ENCODE data around the gene FUS. TPM values are rescaled to one million over a fixed set of nuclear protein-coding genes. Genes with fewer than 3 reads are reported as not detected.
A peak's percentile ranks its signal among the peaks of the same experiment; 100 is the strongest.

FUS gene
- 100 to 1,000 TPM in 1 of 4 donors, 10 to 100 TPM in 3; 52.5 to 121 (median 58.9) TPM for total RNA-seq

DNA sequence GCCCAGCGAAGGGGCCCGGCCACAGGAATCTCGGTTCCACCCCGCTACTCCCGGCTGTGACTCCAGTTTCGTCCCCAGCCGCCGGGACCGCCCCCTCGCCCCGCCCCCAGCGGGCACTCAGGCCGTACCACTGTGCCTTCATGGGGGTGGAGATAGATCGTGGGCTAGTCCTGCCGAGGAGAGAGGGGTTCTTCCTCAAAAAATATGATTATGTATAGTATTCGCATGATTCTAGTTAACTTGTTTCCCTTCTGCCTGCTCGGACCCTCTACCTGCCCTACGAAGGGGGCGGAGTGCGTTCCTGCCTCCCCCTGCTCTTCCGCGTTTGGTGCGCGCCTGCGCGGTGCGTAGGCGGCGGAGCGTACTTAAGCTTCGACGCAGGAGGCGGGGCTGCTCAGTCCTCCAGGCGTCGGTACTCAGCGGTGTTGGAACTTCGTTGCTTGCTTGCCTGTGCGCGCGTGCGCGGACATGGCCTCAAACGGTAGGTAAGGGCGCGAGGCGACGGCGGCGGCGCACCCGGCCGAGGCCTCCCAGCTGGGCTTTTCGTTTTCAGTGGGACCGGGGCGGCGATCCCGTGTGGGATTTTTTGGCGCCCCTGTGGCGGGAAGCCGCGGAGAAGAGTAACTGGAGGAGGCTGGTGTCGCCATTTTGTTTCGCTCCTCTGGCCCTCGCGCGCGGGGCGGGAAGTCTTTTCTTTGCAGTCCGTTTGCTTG, at the start of gene FUS:
Gene FUS, plus strand, starts transcription at position 393 of the 713 bp plus-strand sequence. Its CDS starts 76 bp downstream, at position 469.
- TF ChIP-seq POLR2AphosphoS5 (IDR thresholded peaks at IDR 0.05) = peak; percentile 100
- TF ChIP-seq, protein P1, sequence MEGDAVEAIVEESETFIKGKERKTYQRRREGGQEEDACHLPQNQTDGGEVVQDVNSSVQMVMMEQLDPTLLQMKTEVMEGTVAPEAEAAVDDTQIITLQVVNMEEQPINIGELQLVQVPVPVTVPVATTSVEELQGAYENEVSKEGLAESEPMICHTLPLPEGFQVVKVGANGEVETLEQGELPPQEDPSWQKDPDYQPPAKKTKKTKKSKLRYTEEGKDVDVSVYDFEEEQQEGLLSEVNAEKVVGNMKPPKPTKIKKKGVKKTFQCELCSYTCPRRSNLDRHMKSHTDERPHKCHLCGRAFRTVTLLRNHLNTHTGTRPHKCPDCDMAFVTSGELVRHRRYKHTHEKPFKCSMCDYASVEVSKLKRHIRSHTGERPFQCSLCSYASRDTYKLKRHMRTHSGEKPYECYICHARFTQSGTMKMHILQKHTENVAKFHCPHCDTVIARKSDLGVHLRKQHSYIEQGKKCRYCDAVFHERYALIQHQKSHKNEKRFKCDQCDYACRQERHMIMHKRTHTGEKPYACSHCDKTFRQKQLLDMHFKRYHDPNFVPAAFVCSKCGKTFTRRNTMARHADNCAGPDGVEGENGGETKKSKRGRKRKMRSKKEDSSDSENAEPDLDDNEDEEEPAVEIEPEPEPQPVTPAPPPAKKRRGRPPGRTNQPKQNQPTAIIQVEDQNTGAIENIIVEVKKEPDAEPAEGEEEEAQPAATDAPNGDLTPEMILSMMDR (IDR thresholded peaks at IDR 0.05) = no peak
- no peak for TF ChIP-seq EP300 (IDR thresholded peaks at IDR 0.05)
- peak; percentile 99 to 100 for TF ChIP-seq POLR2A (IDR thresholded peaks at IDR 0.05)
- H3K36me3 ChIP-seq = peaks cover 26% of the 10 kb centered on the region
- H3K27ac ChIP-seq = peak within 1 kb of the TSS; percentile 99
- DNase-seq (ENCODE audit: low spot score in 2 of 2) = peak; percentile 95 to 97
- WGBS = 0% methylated on average over 33 of the region's 69 CpGs
- peaks cover 42% of the 10 kb centered on the region for H3K4me1 ChIP-seq
- H3K9me3 ChIP-seq = no peaks in the 10 kb centered on the region
- peak within 1 kb of the TSS; percentile 96 for H3K4me3 ChIP-seq
- no peaks in the 10 kb centered on the region for H3K27me3 ChIP-seq

DNA sequence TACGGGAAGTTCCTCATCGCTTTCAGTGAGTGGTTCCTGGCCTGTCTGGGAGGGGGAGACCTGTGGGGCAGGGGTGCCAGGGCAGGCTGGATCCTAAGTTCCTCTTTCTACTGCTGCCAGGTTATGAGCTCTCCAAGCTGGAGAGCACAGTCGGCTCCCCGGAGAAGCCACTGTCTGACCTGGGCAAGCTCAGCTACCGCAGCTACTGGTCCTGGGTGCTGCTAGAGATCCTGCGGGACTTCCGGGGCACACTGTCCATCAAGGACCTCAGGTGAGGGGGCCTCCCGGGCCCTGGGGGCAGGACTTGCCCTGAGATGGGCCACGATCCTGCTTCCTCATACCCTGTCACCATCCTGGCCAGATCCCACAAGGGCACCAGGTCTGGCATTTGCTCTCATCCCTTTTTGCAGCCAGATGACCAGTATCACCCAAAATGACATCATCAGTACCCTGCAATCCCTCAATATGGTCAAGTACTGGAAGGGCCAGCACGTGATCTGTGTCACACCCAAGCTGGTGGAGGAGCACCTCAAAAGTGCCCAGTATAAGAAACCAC, 49.5 kb upstream of the FUS start:
- WGBS = 40% methylated on average over 1 of the region's 10 CpGs
- H3K27ac ChIP-seq = peak overlapping the region; percentile 83

DNA sequence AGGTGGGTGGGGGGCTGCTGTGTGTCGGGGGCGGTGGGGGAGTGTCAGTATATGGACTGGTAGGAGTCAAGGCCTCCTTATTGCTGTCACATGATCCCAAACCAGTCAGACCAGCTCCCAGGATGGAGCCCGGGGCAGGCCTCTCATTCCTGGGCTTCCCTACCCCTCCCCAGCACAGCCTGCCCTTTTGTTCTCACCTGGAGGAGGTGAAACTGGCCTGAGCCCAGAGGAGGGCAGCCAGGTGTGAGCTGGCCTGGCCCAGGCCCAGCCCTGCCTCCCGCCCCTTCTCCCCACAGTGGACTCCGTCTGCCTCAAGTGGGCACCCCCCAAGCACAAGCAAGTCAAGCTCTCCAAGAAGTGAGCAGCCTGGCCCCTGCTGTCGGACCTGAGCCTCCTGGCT, 49.0 kb upstream of the FUS start:
- Histone ChIP-seq H3K27me3 (no peaks in the 10 kb centered on the region), H3K4me3 (no peak overlapping the region), H3K36me3 (peaks cover 44% of the 10 kb centered on the region), H3K27ac (peak overlapping the region; percentile 83), H3K9me3 (no peaks in the 10 kb centered on the region), H3K4me1 (peaks cover 66% of the 10 kb centered on the region)
- DNase-seq (ENCODE audit: low spot score in 2 of 2) = no peak
- TF ChIP-seq EP300 (IDR thresholded peaks at IDR 0.05) = no peak
- peak in 1 of 3 donors; percentile 12 for TF ChIP-seq POLR2AphosphoS5 (IDR thresholded peaks at IDR 0.05)
- WGBS = 50% methylated on average over 4 of the region's 6 CpGs

More for the DNA sequence above, 49.5 kb upstream of the FUS start:
- Histone ChIP-seq H3K36me3 (peaks cover 44% of the 10 kb centered on the region), H3K4me1 (peaks cover 63% of the 10 kb centered on the region), H3K4me3 (no peak overlapping the region), H3K27me3 (no peaks in the 10 kb centered on the region), H3K9me3 (no peaks in the 10 kb centered on the region)
- DNase-seq (ENCODE audit: low spot score in 2 of 2) = no peak
- TF ChIP-seq POLR2A (IDR thresholded peaks at IDR 0.05) (no peak), EP300 (IDR thresholded peaks at IDR 0.05) (no peak), POLR2AphosphoS5 (IDR thresholded peaks at IDR 0.05) (no peak)
- TF ChIP-seq, protein P1 (IDR thresholded peaks at IDR 0.05) = no peak

DNA sequence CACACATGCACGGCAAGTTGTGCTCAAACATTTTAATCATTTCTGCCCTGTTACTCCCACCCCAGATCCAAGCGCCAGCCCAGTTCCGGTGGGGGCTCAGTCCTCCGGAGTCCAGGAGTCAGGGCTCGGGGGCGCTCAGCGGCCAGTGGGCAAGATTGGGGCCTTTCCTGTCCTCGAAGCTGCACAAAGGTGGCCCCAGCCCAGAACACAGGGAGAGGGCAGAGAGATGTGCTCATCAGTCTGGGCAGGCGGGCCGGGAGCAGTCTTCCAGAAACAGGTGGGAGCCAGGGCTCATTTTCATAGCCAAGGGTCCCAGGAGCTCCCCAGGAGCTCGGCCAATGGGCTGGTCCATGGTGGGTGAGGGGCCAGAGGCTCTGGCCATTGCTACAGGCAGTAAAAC, 48.5 kb upstream of the FUS start:
- H3K9me3 ChIP-seq = no peaks in the 10 kb centered on the region
- H3K4me3 ChIP-seq = no peak overlapping the region
- peak overlapping the region; percentile 83 for H3K27ac ChIP-seq
- no peaks in the 10 kb centered on the region for H3K27me3 ChIP-seq
- DNase-seq (ENCODE audit: low spot score in 2 of 2) = no peak
- H3K4me1 ChIP-seq = peaks cover 71% of the 10 kb centered on the region
- peaks cover 44% of the 10 kb centered on the region for H3K36me3 ChIP-seq
- 62% methylated on average over 11 of the region's 11 CpGs for WGBS
- TF ChIP-seq, protein P1 (IDR thresholded peaks at IDR 0.05) = no peak
- TF ChIP-seq POLR2A (IDR thresholded peaks at IDR 0.05) (no peak), EP300 (IDR thresholded peaks at IDR 0.05) (no peak), POLR2AphosphoS5 (IDR thresholded peaks at IDR 0.05) (no peak)

DNA sequence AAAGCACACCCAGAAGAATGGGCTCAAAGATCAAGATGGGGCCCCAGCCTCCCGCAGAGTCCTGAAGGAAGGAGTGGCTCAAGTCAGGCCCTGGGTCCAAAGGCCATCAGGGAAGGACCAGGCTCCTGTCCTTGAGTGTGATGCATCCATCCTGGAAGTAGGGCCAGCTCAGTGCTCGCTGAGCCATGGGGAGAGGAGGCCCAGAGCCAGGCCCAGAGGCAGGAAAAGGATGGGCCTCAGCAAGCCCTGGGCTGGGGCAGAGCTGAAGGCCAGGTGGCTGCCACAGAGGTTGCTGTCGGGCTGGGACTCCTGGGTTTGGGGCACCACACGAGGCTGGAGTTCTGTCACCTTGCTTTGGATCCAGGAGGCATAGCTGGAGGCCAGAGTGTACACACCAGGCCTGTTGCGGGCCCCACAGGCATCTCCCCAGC, 48.1 kb upstream of the FUS start:
- no peak for DNase-seq (ENCODE audit: low spot score in 2 of 2)
- Histone ChIP-seq H3K36me3 (peaks cover 41% of the 10 kb centered on the region), H3K4me3 (no peak overlapping the region)

More for the DNA sequence above, 48.1 kb upstream of the FUS start:
- H3K27ac ChIP-seq = peak overlapping the region; percentile 83
- no peak for TF ChIP-seq POLR2A (IDR thresholded peaks at IDR 0.05)
- no peak for TF ChIP-seq EP300 (IDR thresholded peaks at IDR 0.05)
- TF ChIP-seq, protein P1 (IDR thresholded peaks at IDR 0.05) = no peak
- TF ChIP-seq POLR2AphosphoS5 (IDR thresholded peaks at IDR 0.05) = no peak
- H3K4me1 ChIP-seq = peaks cover 71% of the 10 kb centered on the region
- H3K9me3 ChIP-seq = no peaks in the 10 kb centered on the region
- WGBS = 62% methylated on average over 1 of the region's 5 CpGs
- no peaks in the 10 kb centered on the region for H3K27me3 ChIP-seq

All from suprapubic skin (tissue), 4 donors.